Left ventricle myocardium superior (tissue), 1 donor: ENCODE data around the gene SEMA5B. TPM values are rescaled to one million over a fixed set of nuclear protein-coding genes. Genes with fewer than 3 reads are reported as not detected.

Experiments used
- ATAC-seq: fragments of 200-7000 bp; cut with Tn5 transposase; one replicate; pipeline ENCODE4 v1.9.1; 2020; ENCODE audit warnings: mild to moderate bottlenecking, moderate library complexity
- DNase-seq: peaks from one replicate; pipeline ENCODE4 v3.0.0-alpha.2; 2020
- intact Hi-C: fragments of 100-400 bp; cut with micrococcal nuclease; formaldehyde crosslinking; loops from one replicate; pipeline ENCODE4 v1.11.0; 2022
- total RNA-seq: library from RNA; stranded (reverse); fragmentation: NEBNext Ultra II Directional; extraction: Animal tissue kit (Norgen Biotek cat#: 25700); gene quantifications from one replicate; pipeline ENCODE4 v1.2.1, GENCODE V29; 2021
- donor health status: DM: no; HTN: yes; CAD: no; lungs with severe emphysema.

The SEMA5B gene
- total RNA-seq, 1 donor from 2014 or later, result 4.2 TPM

- intact Hi-C loops, result no loop called here
- DNase-seq (no peak), ATAC-seq (no peak)
These were observed 32.5 kb upstream of the SEMA5B start for GRCh38 chr3:123060054-123060453.

DNA sequence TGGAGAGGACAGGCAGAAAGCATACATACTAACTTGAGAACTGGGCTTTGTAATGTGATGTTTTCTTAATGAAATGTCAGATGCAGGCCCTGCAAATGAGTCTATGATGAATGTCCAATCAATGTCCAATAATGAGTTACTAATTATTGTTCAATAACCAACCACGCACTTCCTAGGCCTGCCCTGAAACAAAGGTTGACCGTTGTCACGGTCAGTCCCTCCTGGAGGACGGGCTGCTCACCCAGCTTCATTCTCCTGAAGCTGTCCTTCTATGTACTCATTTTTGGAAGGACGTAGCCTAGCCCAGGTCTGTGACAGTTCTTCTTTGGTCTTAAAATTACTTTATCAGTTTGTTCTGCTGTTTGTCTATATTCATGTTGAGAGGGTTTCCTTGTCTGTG, 30.9 kb upstream of the SEMA5B start:
- no peak for DNase-seq
- intact Hi-C loops, result no loop called here
- ATAC-seq, result no peak

- ATAC-seq (no peak), DNase-seq (no peak)
- intact Hi-C loops, result no loop called here
These were observed 27.8 kb upstream of the SEMA5B start for GRCh38 chr3:123055352-123055751.

GRCh38 chr3:123054931-123055330, 27.4 kb upstream of the SEMA5B start:
- ATAC-seq, result no peak
- DNase-seq, result no peak
- intact Hi-C loops, result no loop called here

- intact Hi-C loops, result no loop called here
- ATAC-seq (peak; percentile 15), DNase-seq (no peak)
These were observed 26.7 kb upstream of the SEMA5B start for GRCh38 chr3:123054109-123054778.

DNA sequence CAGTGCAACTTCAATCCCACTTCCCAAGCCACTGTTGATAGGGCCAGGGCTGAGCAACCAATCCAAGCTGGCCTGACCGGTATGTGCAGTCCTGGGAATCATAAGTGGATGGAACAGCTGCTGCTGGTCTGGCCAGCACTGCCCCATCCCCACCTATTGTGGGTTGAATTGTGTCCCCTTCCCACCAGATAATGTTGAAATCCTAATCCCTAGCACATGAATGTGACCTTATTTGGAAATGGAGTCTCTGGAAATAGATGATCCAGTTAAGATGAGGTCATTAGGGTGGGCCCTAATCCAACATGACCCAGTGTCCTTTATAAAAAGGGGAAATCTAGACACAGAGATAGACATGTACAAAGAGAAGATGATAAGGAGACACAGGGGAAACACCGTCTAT, 25.5 kb upstream of the SEMA5B start:
- DNase-seq, result peak; percentile 38
- peak; percentile 84 for ATAC-seq
- intact Hi-C loops, result no loop called here

- no peak for ATAC-seq
- intact Hi-C loops, result no loop called here
- DNase-seq, result no peak
These were observed 23.1 kb upstream of the SEMA5B start for GRCh38 chr3:123050666-123051065.

GRCh38 chr3:123048480-123049237, 21.1 kb upstream of the SEMA5B start:
- peak; percentile 39 for ATAC-seq
- DNase-seq, result peak; percentile 30
- intact Hi-C loops, result no loop called here

DNA sequence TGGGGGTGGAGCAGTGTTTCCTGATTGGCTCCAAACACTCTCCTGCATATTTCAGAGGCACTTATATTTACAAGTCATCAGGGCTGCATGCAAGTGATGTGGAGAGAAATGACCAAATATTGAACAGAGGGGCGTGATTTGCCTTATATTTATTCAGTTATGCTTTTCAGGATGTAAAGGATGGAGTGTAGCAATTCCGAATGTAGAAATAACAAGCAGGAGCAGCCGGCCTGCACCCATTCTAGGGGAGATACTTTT, 19.4 kb upstream of the SEMA5B start:
- intact Hi-C loops, result no loop called here
- DNase-seq (no peak), ATAC-seq (no peak)

- DNase-seq (no peak), ATAC-seq (no peak)
- intact Hi-C loops, result no loop called here
These were observed 18.9 kb upstream of the SEMA5B start for GRCh38 chr3:123046262-123047061.

- DNase-seq, result no peak
- intact Hi-C loops, result no loop called here
- ATAC-seq, result no peak
These were observed 17.6 kb upstream of the SEMA5B start for GRCh38 chr3:123044981-123045763.

GRCh38 chr3:123042413-123042812, 14.8 kb upstream of the SEMA5B start:
- peak; percentile 73 for ATAC-seq
- intact Hi-C loops, result no loop called here
- DNase-seq, result peak; percentile 49

DNA sequence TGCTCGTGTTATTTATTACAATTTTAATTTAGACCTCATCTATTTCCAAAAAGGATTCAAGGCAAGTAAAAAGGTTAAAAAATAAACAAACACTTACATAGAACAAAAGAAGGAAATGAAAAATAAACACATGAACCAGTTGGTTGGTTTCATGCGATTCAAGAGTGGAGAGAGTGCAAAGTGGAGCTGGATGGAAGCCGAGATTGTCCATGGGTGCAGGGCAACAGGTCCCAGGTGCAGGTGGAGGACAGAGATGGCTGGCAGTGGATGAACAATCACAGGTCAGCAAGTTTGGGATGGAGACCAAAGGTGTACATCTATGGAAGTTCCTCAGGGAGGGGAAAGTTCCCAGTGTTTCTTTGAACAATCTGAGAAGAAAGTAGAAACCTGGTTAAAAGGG, 11.6 kb upstream of the SEMA5B start:
- no peak for DNase-seq
- no peak for ATAC-seq
- intact Hi-C loops, result no loop called here

DNA sequence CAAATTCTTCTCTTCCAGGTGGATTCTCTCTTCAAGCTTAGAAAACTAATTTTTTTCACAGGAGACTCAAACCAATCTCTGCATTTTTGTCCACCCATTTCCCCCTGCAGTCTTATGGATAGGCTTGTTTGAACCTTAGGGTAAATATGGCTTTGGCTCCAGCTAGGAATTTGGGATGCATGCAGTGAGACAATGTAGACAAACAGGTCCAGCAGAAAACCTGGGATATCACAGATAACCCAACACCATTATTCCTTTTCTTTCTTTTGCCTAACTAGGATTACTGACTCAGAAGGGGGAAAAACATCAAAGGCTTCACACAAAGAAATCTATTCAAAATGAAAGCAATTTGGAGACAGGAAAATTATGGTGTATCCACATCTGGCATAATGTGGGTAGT, 11.2 kb upstream of the SEMA5B start:
- no peak for DNase-seq
- ATAC-seq, result no peak
- intact Hi-C loops, result no loop called here

DNA sequence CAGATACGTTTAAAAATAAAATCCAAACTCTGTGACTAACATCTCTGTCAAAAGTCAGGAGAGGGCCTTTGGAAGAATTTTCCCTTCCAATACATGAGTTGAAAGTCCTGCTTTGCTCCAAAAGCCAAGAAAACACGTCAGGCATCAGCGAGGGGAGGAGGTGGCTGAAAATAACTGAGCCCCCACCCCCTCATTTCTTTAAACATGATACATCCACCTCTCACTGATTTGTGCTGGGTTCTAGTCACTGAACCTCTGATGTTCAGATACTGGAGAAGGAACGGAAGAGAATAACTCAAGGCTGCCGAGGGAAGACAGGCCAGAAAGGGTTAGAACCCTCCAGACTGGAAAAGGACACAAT, 9.4 kb upstream of the SEMA5B start:
- DNase-seq, result no peak
- no peak for ATAC-seq
- intact Hi-C loops, result no loop called here

GRCh38 chr3:123036352-123037014, 8.9 kb upstream of the SEMA5B start:
- intact Hi-C loops, result no loop called here
- ATAC-seq (peak; percentile 75), DNase-seq (no peak)

- DNase-seq, result no peak
- no peak for ATAC-seq
- intact Hi-C loops, result no loop called here
These were observed 7.4 kb upstream of the SEMA5B start for GRCh38 chr3:123034996-123035395.

- no peak for ATAC-seq
These were observed 6.6 kb upstream of the SEMA5B start for GRCh38 chr3:123034120-123034519.

GRCh38 chr3:123032057-123032456, 4.5 kb upstream of the SEMA5B start:
- DNase-seq (no peak), ATAC-seq (no peak)
- intact Hi-C loops, result no loop called here

More at GRCh38 chr3:123034120-123034519, 6.6 kb upstream of the SEMA5B start:
- DNase-seq, result no peak
- intact Hi-C loops, result no loop called here
